ENCODE results near the gene FLNA.

GRCh38 chrX:154365997-154366665 is 8.3 kb downstream of the FLNA start:
- TF ChIP-seq, protein P1, sequence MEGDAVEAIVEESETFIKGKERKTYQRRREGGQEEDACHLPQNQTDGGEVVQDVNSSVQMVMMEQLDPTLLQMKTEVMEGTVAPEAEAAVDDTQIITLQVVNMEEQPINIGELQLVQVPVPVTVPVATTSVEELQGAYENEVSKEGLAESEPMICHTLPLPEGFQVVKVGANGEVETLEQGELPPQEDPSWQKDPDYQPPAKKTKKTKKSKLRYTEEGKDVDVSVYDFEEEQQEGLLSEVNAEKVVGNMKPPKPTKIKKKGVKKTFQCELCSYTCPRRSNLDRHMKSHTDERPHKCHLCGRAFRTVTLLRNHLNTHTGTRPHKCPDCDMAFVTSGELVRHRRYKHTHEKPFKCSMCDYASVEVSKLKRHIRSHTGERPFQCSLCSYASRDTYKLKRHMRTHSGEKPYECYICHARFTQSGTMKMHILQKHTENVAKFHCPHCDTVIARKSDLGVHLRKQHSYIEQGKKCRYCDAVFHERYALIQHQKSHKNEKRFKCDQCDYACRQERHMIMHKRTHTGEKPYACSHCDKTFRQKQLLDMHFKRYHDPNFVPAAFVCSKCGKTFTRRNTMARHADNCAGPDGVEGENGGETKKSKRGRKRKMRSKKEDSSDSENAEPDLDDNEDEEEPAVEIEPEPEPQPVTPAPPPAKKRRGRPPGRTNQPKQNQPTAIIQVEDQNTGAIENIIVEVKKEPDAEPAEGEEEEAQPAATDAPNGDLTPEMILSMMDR (IDR thresholded peaks at IDR 0.05; ENCODE audit: poor library complexity, severe bottlenecking): no peak
- TF ChIP-seq, protein P2, sequence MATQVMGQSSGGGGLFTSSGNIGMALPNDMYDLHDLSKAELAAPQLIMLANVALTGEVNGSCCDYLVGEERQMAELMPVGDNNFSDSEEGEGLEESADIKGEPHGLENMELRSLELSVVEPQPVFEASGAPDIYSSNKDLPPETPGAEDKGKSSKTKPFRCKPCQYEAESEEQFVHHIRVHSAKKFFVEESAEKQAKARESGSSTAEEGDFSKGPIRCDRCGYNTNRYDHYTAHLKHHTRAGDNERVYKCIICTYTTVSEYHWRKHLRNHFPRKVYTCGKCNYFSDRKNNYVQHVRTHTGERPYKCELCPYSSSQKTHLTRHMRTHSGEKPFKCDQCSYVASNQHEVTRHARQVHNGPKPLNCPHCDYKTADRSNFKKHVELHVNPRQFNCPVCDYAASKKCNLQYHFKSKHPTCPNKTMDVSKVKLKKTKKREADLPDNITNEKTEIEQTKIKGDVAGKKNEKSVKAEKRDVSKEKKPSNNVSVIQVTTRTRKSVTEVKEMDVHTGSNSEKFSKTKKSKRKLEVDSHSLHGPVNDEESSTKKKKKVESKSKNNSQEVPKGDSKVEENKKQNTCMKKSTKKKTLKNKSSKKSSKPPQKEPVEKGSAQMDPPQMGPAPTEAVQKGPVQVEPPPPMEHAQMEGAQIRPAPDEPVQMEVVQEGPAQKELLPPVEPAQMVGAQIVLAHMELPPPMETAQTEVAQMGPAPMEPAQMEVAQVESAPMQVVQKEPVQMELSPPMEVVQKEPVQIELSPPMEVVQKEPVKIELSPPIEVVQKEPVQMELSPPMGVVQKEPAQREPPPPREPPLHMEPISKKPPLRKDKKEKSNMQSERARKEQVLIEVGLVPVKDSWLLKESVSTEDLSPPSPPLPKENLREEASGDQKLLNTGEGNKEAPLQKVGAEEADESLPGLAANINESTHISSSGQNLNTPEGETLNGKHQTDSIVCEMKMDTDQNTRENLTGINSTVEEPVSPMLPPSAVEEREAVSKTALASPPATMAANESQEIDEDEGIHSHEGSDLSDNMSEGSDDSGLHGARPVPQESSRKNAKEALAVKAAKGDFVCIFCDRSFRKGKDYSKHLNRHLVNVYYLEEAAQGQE (IDR thresholded peaks at IDR 0.05; ENCODE audit: borderline replicate concordance): no peak
- TF ChIP-seq MXI1 (conservative IDR thresholded peaks at IDR 0.05; ENCODE audit: poor library complexity, severe bottlenecking): no peak
- TF ChIP-seq POLR2AphosphoS5 (IDR thresholded peaks at IDR 0.05): no peak
- no peak for TF ChIP-seq RAD21 (conservative IDR thresholded peaks at IDR 0.05)
- no peak for TF ChIP-seq EZH2 (IDR thresholded peaks at IDR 0.05; ENCODE audit: borderline replicate concordance, insufficient read depth, low read length, poor library complexity, severe bottlenecking)
- TF ChIP-seq EP300 (conservative IDR thresholded peaks at IDR 0.05; ENCODE audit: poor library complexity, severe bottlenecking): no peak
- TF ChIP-seq SMC3 (conservative IDR thresholded peaks at IDR 0.05; ENCODE audit: poor library complexity): no peak

Data from neural cell (in vitro differentiated cells).